HEK293 (cell line): Measurements from ENCODE around the gene C1orf216.

ENCODE experiments used
- CTCF ChIA-PET: fragments of 350-600 bp; formaldehyde crosslinking; extraction: SDS; loops from one replicate; lab custom pipeline; 2021; ENCODE audit warnings: antibody characterized with exemption; lab: Yijun Ruan, JAX
- POLR2A ChIA-PET: fragments of 300-600 bp; formaldehyde crosslinking; extraction: SDS; loops from one replicate; lab custom pipeline; 2020; ENCODE audit warnings: antibody characterized with exemption, inconsistent platforms; lab: Yijun Ruan, JAX
- H3K27ac ChIP-seq: fragments of 200-500 bp; sonication (Bioruptor generic); 2 replicates; pipeline ENCODE4 v1.5.1; 2014; ENCODE audit warnings: low read depth, low read length, control low read depth, inconsistent platforms; ENCODE audit errors: extremely low read depth
- H3K36me3 ChIP-seq, 2 experiments: fragments of 200-500 bp in 1 of 2; sonication (Bioruptor generic) in 1 of 2; 1 replicate in 1 of 2; 2 replicates in 1 of 2; pipeline ENCODE4 v1.5.1; 2014 to 2017; ENCODE audit warnings: inconsistent platforms in 2 of 2, low read length in 2 of 2; ENCODE audit not compliant: control insufficient read depth in 2 of 2, insufficient read depth in 1 of 2
- H3K4me1 ChIP-seq: fragments of 200-500 bp; sonication (Bioruptor generic); 2 replicates; pipeline ENCODE4 v1.5.1; 2014; ENCODE audit warnings: mild to moderate bottlenecking, low read length, inconsistent platforms; ENCODE audit not compliant: control insufficient read depth, insufficient read depth
- H3K4me3 ChIP-seq: 2 replicates; pipeline ENCODE4 v1.5.1; 2011; ENCODE audit warnings: low read depth, mild to moderate bottlenecking, control low read depth, low read length, moderate library complexity
- H3K9me3 ChIP-seq: fragments of 200-500 bp; sonication (Bioruptor generic); 2 replicates; pipeline ENCODE4 v1.5.1; 2014; ENCODE audit warnings: low read depth, low read length, inconsistent platforms; ENCODE audit not compliant: control insufficient read depth, insufficient read depth
- KLF1 ChIP-seq: fragments of 450-650 bp; formaldehyde crosslinking; IDR thresholded peaks from 2 replicates; pipeline ENCODE4 v1.5.1; 2016; ENCODE audit warnings: missing biosample characterization, missing genetic modification characterization
- KLF10 ChIP-seq: fragments of 450-650 bp; IDR thresholded peaks from 2 replicates; pipeline ENCODE4 v1.5.1; 2018; ENCODE audit warnings: missing biosample characterization, mild to moderate bottlenecking, missing genetic modification characterization
- KLF16 ChIP-seq: fragments of 450-650 bp; formaldehyde crosslinking; IDR thresholded peaks from 2 replicates; pipeline ENCODE4 v1.5.1; 2017; ENCODE audit warnings: missing biosample characterization, missing genetic modification characterization
- KLF9 ChIP-seq: fragments of 450-650 bp; formaldehyde crosslinking; IDR thresholded peaks from 2 replicates; pipeline ENCODE4 v1.5.1; 2016; ENCODE audit warnings: missing biosample characterization, missing genetic modification characterization, low read depth
- SP2 ChIP-seq: fragments of 450-650 bp; formaldehyde crosslinking; IDR thresholded peaks from 2 replicates; pipeline ENCODE4 v1.5.1; 2016; ENCODE audit warnings: missing biosample characterization, missing genetic modification characterization
- SP3 ChIP-seq: fragments of 450-650 bp; formaldehyde crosslinking; IDR thresholded peaks from 2 replicates; pipeline ENCODE4 v1.5.1; 2016; ENCODE audit warnings: missing biosample characterization, missing genetic modification characterization
- ZBTB17 ChIP-seq: fragments of 450-650 bp; formaldehyde crosslinking; IDR thresholded peaks from 2 replicates; pipeline ENCODE4 v1.5.1; 2016; ENCODE audit warnings: missing biosample characterization, missing genetic modification characterization
- ZBTB20 ChIP-seq: fragments of 450-650 bp; formaldehyde crosslinking; IDR thresholded peaks from 2 replicates; pipeline ENCODE4 v1.5.1; 2016; ENCODE audit warnings: missing biosample characterization, missing genetic modification characterization
- ZBTB48 ChIP-seq: fragments of 450-650 bp; formaldehyde crosslinking; IDR thresholded peaks from 2 replicates; pipeline ENCODE4 v1.5.1; 2016; ENCODE audit warnings: missing biosample characterization, missing genetic modification characterization
- ZFHX2 ChIP-seq: fragments of 450-650 bp; formaldehyde crosslinking; conservative IDR thresholded peaks from 2 replicates; pipeline ENCODE4 v1.5.1; 2016; ENCODE audit warnings: missing biosample characterization, missing genetic modification characterization
- ZNF335 ChIP-seq: fragments of 450-650 bp; formaldehyde crosslinking; conservative IDR thresholded peaks from 2 replicates; pipeline ENCODE4 v1.5.1; 2016; ENCODE audit warnings: missing biosample characterization, missing genetic modification characterization
- ZNF341 ChIP-seq: fragments of 450-650 bp; formaldehyde crosslinking; IDR thresholded peaks from 2 replicates; pipeline ENCODE4; 2016; ENCODE audit warnings: low read depth, missing biosample characterization, missing genetic modification characterization
- ZNF366 ChIP-seq: fragments of 450-650 bp; formaldehyde crosslinking; conservative IDR thresholded peaks from 2 replicates; pipeline ENCODE4 v1.5.1; 2016; ENCODE audit warnings: missing biosample characterization, missing genetic modification characterization
- ZNF473 ChIP-seq: fragments of 450-650 bp; formaldehyde crosslinking; IDR thresholded peaks from 2 replicates; pipeline ENCODE4 v1.5.1; 2017; ENCODE audit warnings: missing biosample characterization, missing genetic modification characterization
- ZNF510 ChIP-seq: fragments of 450-650 bp; formaldehyde crosslinking; IDR thresholded peaks from 2 replicates; pipeline ENCODE4 v1.5.1; 2018; ENCODE audit warnings: mild to moderate bottlenecking, missing genetic modification characterization, missing biosample characterization; ENCODE audit not compliant: insufficient replicate concordance
- ZNF624 ChIP-seq: fragments of 450-650 bp; formaldehyde crosslinking; IDR thresholded peaks from 2 replicates; pipeline ENCODE4 v1.5.1; 2017; ENCODE audit warnings: missing biosample characterization, missing genetic modification characterization
- ZXDB ChIP-seq: fragments of 450-650 bp; formaldehyde crosslinking; IDR thresholded peaks from 2 replicates; pipeline ENCODE4 v1.5.1; 2016; ENCODE audit warnings: missing biosample characterization, missing genetic modification characterization
- TF ChIP-seq, protein P1 (sequence below): IDR thresholded peaks from 2 replicates; pipeline ENCODE4 v1.6.1; 2011; ENCODE audit warnings: mild to moderate bottlenecking, low read depth, low read length, borderline replicate concordance
- TF ChIP-seq, protein P2 (sequence below): fragments of 450-650 bp; formaldehyde crosslinking; optimal IDR thresholded peaks from 2 replicates; pipeline ENCODE3; 2016; ENCODE audit warnings: missing biosample characterization, mild to moderate bottlenecking, missing genetic modification characterization
- TF ChIP-seq, protein P3 (sequence below): fragments of 450-650 bp; formaldehyde crosslinking; IDR thresholded peaks from 2 replicates; pipeline ENCODE4 v1.5.1; 2017; ENCODE audit warnings: missing biosample characterization, missing genetic modification characterization

C1orf216 gene, protein sequence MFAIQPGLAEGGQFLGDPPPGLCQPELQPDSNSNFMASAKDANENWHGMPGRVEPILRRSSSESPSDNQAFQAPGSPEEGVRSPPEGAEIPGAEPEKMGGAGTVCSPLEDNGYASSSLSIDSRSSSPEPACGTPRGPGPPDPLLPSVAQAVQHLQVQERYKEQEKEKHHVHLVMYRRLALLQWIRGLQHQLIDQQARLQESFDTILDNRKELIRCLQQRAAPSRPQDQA

DNA sequence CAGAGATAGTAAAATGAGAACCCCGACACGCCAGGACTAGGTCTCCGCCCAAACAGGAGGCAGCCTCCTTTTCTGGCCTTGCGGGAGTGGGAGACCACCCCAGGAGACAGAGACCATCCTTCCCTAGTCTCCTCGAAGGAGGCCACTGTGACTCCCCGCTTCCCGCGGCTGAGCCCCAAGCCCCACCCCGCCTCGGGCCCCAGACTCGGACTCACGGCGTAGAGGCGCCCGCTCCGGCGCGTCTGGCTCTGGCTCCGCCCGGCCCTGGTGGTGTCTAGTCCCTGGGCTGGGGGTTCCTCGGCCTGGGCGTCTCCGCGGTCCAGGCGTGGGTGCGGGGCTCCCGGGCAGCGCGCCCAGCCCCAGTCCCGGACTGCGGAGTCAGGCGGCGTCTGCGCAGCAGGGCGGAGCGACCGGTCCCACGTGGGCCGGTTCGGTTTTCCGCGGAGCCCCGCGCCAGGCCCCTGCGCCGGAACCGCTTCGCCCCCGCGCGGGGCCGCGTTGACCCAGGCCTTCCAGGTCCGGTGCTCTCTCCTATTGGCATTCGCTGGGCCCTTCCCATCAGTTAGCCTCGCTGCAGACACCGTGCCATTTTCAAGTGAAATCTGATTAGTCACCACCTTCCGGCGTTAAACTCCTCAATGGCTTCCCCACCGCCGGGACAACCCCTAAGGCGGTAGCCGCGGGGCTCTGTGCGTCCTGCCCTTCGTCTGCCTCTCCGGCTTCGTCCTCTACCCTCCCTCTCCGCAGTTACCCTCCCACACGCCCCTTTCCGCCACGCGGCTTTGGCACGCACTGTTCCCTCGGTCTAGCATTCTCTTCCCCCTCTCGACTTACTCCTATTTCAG is at the start of gene C1orf216:
Gene C1orf216, minus strand, starts transcription at position 393 of the 845 bp plus-strand sequence. CDS start 2,563 bp downstream, outside the sequence.
- ChIA-PET CTCF (interaction anchor here (3.9 kb wide), 1 partner anchor 8 kb away, joined by 88 read pairs; no protein-coding TSS in a partner anchor), POLR2A (no interaction called here)
- peaks cover 0 to 54% of the 10 kb centered on the region in 2 experiments; a peak in 2 of 3 replicates for H3K36me3 ChIP-seq
- H3K9me3 ChIP-seq, result no peaks in the 10 kb centered on the region
- peak within 1 kb of the TSS; percentile 31 for H3K4me3 ChIP-seq
- TF ChIP-seq SP3 (tag by site-specific recombination) (peak; percentile 69), KLF9 (tag by site-specific recombination) (peak; percentile 48), ZNF335 (tag by site-specific recombination) (peak; percentile 60), KLF16 (tag by site-specific recombination) (peak; percentile 52; the same call in 1 of the 2 replicates), SP2 (tag by site-specific recombination) (peak; percentile 80), ZXDB (tag by site-specific recombination) (peak; percentile 77), ZNF366 (tag by site-specific recombination) (0 out of 2 replicates have a peak, but pooled peaks have one; percentile 25), ZNF341 (tag by site-specific recombination) (peak; percentile 25; the same call in 1 of the 2 replicates), KLF10 (tag by site-specific recombination) (0 out of 2 replicates have a peak, but pooled peaks have one; percentile 36), ZNF624 (no peak), ZNF510 (tag by site-specific recombination) (no peak), ZBTB17 (peak; percentile 41; the same call in 1 of the 2 replicates), KLF1 (tag by site-specific recombination) (0 out of 2 replicates have a peak, but pooled peaks have one; percentile 7), ZBTB48 (tag by site-specific recombination) (peak; percentile 36; the same call in 1 of the 2 replicates), ZNF473 (tag by site-specific recombination) (no peak), ZFHX2 (tag by site-specific recombination) (peak; percentile 50; the same call in 1 of the 2 replicates), ZBTB20 (tag by site-specific recombination) (peak; percentile 77)
- TF ChIP-seq, protein P1, sequence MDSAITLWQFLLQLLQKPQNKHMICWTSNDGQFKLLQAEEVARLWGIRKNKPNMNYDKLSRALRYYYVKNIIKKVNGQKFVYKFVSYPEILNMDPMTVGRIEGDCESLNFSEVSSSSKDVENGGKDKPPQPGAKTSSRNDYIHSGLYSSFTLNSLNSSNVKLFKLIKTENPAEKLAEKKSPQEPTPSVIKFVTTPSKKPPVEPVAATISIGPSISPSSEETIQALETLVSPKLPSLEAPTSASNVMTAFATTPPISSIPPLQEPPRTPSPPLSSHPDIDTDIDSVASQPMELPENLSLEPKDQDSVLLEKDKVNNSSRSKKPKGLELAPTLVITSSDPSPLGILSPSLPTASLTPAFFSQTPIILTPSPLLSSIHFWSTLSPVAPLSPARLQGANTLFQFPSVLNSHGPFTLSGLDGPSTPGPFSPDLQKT, result no peak
- TF ChIP-seq, protein P2, sequence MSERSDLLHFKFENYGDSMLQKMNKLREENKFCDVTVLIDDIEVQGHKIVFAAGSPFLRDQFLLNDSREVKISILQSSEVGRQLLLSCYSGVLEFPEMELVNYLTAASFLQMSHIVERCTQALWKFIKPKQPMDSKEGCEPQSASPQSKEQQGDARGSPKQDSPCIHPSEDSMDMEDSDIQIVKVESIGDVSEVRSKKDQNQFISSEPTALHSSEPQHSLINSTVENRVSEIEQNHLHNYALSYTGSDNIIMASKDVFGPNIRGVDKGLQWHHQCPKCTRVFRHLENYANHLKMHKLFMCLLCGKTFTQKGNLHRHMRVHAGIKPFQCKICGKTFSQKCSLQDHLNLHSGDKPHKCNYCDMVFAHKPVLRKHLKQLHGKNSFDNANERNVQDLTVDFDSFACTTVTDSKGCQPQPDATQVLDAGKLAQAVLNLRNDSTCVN, result peak; percentile 55
- TF ChIP-seq, protein P3, sequence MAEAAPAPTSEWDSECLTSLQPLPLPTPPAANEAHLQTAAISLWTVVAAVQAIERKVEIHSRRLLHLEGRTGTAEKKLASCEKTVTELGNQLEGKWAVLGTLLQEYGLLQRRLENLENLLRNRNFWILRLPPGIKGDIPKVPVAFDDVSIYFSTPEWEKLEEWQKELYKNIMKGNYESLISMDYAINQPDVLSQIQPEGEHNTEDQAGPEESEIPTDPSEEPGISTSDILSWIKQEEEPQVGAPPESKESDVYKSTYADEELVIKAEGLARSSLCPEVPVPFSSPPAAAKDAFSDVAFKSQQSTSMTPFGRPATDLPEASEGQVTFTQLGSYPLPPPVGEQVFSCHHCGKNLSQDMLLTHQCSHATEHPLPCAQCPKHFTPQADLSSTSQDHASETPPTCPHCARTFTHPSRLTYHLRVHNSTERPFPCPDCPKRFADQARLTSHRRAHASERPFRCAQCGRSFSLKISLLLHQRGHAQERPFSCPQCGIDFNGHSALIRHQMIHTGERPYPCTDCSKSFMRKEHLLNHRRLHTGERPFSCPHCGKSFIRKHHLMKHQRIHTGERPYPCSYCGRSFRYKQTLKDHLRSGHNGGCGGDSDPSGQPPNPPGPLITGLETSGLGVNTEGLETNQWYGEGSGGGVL, result peak; percentile 48; the same call in 1 of the 2 replicates
- H3K4me1 ChIP-seq, result no peaks in the 10 kb centered on the region
- peak within 1 kb of the TSS; percentile 51; the same call in 1 of the 2 replicates for H3K27ac ChIP-seq
